ENCODE results near the gene SLC50A1.
"Not testable (repeated sequence)": the region's sequence is repeated elsewhere in the genome, so short reads cannot be mapped to it uniquely, and the experiment has no call there.

Gene SLC50A1

GRCh38 chr1:155137154-155137949, 1.7 kb downstream of the SLC50A1 start:
- no peak for DNase-seq

GRCh38 chr1:155139895-155140629, 4.4 kb downstream of the SLC50A1 start, which contains the start of gene DPM3:
DPM3 (minus strand) TSS chr1:155140531; CDS start chr1:155140240, 291 bp downstream.
- DNase-seq: peak; percentile 69

GRCh38 chr1:155140630-155140953, 4.9 kb downstream of the SLC50A1 start:
- no peak for DNase-seq

GRCh38 chr1:155141749-155142148, 6.1 kb downstream of the SLC50A1 start:
- no peak for DNase-seq

GRCh38 chr1:155145491-155145890, 9.8 kb downstream of the SLC50A1 start:
- DNase-seq: no peak

- DNase-seq: not testable (repeated sequence)
These were observed 20.5 kb downstream of the SLC50A1 start for GRCh38 chr1:155155996-155156643.

GRCh38 chr1:155158991-155159390, 23.3 kb downstream of the SLC50A1 start:
- no peak for DNase-seq

- DNase-seq: no peak
These were observed 24.5 kb downstream of the SLC50A1 start for GRCh38 chr1:155160128-155160527.

- DNase-seq: not testable (repeated sequence)
These were observed 27.0 kb downstream of the SLC50A1 start for GRCh38 chr1:155162631-155163030.

- DNase-seq: not testable (repeated sequence)
These were observed 28.1 kb downstream of the SLC50A1 start for GRCh38 chr1:155163785-155164184.

GRCh38 chr1:155164625-155165024, 29.0 kb downstream of the SLC50A1 start:
- DNase-seq: not testable (repeated sequence)

- no peak for DNase-seq
These were observed 30.4 kb downstream of the SLC50A1 start for GRCh38 chr1:155166051-155166470.

- peak; percentile 62 for DNase-seq
These were observed 31.0 kb downstream of the SLC50A1 start for GRCh38 chr1:155166471-155167165.

GRCh38 chr1:155167166-155168104, 31.8 kb downstream of the SLC50A1 start:
- peak; percentile 92 for DNase-seq

- not testable (repeated sequence) for DNase-seq
These were observed 32.4 kb downstream of the SLC50A1 start for GRCh38 chr1:155168105-155168445.

- DNase-seq: no peak
These were observed 33.0 kb downstream of the SLC50A1 start for GRCh38 chr1:155168456-155169210.

GRCh38 chr1:155169541-155169940, 33.9 kb downstream of the SLC50A1 start:
- DNase-seq: no peak

- DNase-seq: no peak
These were observed 34.6 kb downstream of the SLC50A1 start for GRCh38 chr1:155170101-155170785.

GRCh38 chr1:155170806-155171205, 35.2 kb downstream of the SLC50A1 start:
- no peak for DNase-seq
